Gastrocnemius medialis (tissue), 4 donors: ENCODE measurements around the gene OPCML. TPM values are rescaled to one million over a fixed set of nuclear protein-coding genes. Genes with fewer than 3 reads are reported as not detected.

ENCODE experiments used
- ATAC-seq, 2 donors: fragments of 150-250 bp; one replicate each; pipeline ENCODE4 v1.9.1; 2016
- DNase-seq, 2 donors: peaks; one replicate each; pipeline ENCODE4 v3.0.0-alpha.2; 2019
- H3K27ac ChIP-seq, 4 donors: fragments of 200-600 bp; sonication (generic); 1 replicate in 1 of 4; 2 replicates in 3 of 4; pipeline ENCODE4 v1.5.1; 2016 to 2018; ENCODE audit warnings: mild to moderate bottlenecking in 2 of 4, moderate library complexity in 1 of 4
- H3K27me3 ChIP-seq, 3 donors: fragments of 200-600 bp; sonication (generic) in 2 of 3; 1 replicate in 1 of 3; 2 replicates in 2 of 3; pipeline versions ENCODE4 v1.5.1 to v1.6.0; 2016 to 2019; ENCODE audit warnings: mild to moderate bottlenecking in 1 of 3, moderate library complexity in 1 of 3
- H3K36me3 ChIP-seq, 2 donors: fragments of 200-600 bp; sonication (generic) in 1 of 2; one replicate each; pipeline ENCODE4 v1.5.1; 2017 to 2018
- H3K4me1 ChIP-seq, 2 donors: fragments of 200-600 bp; sonication (generic) in 1 of 2; one replicate each; pipeline ENCODE4 v1.5.1; 2016 to 2017; ENCODE audit warnings: mild to moderate bottlenecking in 2 of 2
- H3K4me3 ChIP-seq, 4 donors: fragments of 200-600 bp; sonication (generic) in 3 of 4; 1 replicate in 1 of 4; 2 replicates in 3 of 4; pipeline ENCODE4 v1.5.1; 2016 to 2019; ENCODE audit warnings: mild to moderate bottlenecking in 2 of 4
- H3K9me3 ChIP-seq, 3 donors: fragments of 200-600 bp; sonication (generic) in 2 of 3; 1 replicate in 1 of 3; 2 replicates in 2 of 3; pipeline ENCODE4 v1.5.1; 2016 to 2019
- POLR2A ChIP-seq, 2 donors: fragments of 450-650 bp; IDR thresholded peaks; one replicate each; pipeline ENCODE4 v1.6.1; 2017; ENCODE audit warnings: antibody characterized with exemption in 2 of 2, mild to moderate bottlenecking in 2 of 2, moderate library complexity in 2 of 2
- in situ Hi-C, 4 donors: fragments of 200-750 bp; cut with MboI; loops; one replicate each; pipeline versions ENCODE4 v1.15.0 to v1.8.0; 2017; ENCODE audit warnings: low sequenced_read_pairs in 4 of 4
- intact Hi-C: fragments of 100-400 bp; cut with DNase I; formaldehyde crosslinking; loops from one replicate; pipeline ENCODE4 v1.15.1; 2023; ENCODE audit warnings: low total_unique reads
- total RNA-seq, 4 donors: library from RNA; depleted of rRNA; stranded (reverse); fragments of >200 nt; gene quantifications; one replicate each; pipeline versions ENCODE4 v1.1.0 to v1.2.3, GENCODE V29; 2016
- TF ChIP-seq, protein P1 (sequence below), 5 experiments: fragments of 450-650 bp in 3 of 5; fragments of 200-600 bp in 2 of 5; sonication (generic) in 2 of 5; IDR thresholded peaks in 4 of 5; conservative IDR thresholded peaks in 1 of 5; 1 replicate in 4 of 5; 2 replicates in 1 of 5; pipeline ENCODE4 v1.5.1; 2016 to 2019; ENCODE audit warnings: antibody characterized with exemption in 5 of 5, mild to moderate bottlenecking in 3 of 5, moderate library complexity in 3 of 5

OPCML gene
- total RNA-seq, 4 donors from 2014 or later = not detected

DNA sequence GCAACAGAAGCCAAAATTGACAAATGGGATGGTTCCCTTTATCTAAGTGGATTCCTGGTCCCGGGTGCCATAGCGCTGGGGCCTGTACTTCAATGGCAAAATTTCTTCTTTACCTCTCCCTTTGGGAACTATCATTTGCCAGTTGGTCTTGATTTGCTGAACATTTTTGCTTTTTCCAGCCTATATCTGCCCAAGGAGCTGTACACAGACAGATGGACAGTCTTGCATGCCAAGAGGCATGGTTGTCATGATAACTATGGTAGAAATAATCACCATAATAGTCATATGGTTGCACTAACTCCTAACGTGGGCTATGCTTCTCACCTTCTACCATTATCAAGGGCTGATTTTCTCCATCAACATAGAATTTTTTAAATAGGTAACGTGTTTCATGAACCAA, 1030.9 kb downstream of the OPCML start:
- intact Hi-C loops (no loop called here), in situ Hi-C loops (no loop called here)
- ATAC-seq = no peak
- Histone ChIP-seq H3K27ac (no peak overlapping the region), H3K4me3 (no peak overlapping the region), H3K36me3 (no peaks in the 10 kb centered on the region), H3K9me3 (no peaks in the 10 kb centered on the region), H3K4me1 (no peaks in the 10 kb centered on the region), H3K27me3 (no peaks in the 10 kb centered on the region)
- no peak for DNase-seq
- no peak for TF ChIP-seq POLR2A (IDR thresholded peaks at IDR 0.05)
- TF ChIP-seq, protein P1, sequence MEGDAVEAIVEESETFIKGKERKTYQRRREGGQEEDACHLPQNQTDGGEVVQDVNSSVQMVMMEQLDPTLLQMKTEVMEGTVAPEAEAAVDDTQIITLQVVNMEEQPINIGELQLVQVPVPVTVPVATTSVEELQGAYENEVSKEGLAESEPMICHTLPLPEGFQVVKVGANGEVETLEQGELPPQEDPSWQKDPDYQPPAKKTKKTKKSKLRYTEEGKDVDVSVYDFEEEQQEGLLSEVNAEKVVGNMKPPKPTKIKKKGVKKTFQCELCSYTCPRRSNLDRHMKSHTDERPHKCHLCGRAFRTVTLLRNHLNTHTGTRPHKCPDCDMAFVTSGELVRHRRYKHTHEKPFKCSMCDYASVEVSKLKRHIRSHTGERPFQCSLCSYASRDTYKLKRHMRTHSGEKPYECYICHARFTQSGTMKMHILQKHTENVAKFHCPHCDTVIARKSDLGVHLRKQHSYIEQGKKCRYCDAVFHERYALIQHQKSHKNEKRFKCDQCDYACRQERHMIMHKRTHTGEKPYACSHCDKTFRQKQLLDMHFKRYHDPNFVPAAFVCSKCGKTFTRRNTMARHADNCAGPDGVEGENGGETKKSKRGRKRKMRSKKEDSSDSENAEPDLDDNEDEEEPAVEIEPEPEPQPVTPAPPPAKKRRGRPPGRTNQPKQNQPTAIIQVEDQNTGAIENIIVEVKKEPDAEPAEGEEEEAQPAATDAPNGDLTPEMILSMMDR (IDR thresholded peaks at IDR 0.05 in 4 of 5, conservative IDR thresholded peaks at IDR 0.05 in 1 of 5) = no peak

DNA sequence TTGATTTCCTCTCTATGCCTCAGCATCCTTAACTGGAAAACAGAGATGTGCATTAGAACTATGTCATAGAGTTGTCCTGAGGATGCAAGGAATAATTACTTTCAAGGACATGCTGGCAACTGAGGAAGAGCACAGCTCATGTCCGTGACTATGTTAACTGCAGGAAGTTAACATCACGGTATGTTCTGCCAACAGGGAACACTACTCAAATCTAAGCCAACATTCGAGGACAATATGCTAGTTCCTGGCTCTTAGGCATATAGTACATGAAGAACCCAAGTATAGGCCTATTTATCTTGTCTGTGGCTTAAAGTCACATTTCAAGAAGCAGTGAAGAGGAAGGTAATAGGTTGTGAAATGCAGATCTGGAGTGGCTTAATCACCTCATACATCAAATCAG, 1032.6 kb downstream of the OPCML start:
- intact Hi-C loops (no loop called here), in situ Hi-C loops (no loop called here)
- Histone ChIP-seq H3K27ac (no peak overlapping the region), H3K4me1 (no peaks in the 10 kb centered on the region), H3K36me3 (no peaks in the 10 kb centered on the region), H3K27me3 (no peaks in the 10 kb centered on the region), H3K9me3 (no peaks in the 10 kb centered on the region), H3K4me3 (no peak overlapping the region)
- no peak for ATAC-seq
- DNase-seq = no peak
- no peak for TF ChIP-seq POLR2A (IDR thresholded peaks at IDR 0.05)
- TF ChIP-seq, protein P1 (IDR thresholded peaks at IDR 0.05 in 4 of 5, conservative IDR thresholded peaks at IDR 0.05 in 1 of 5) = no peak

DNA sequence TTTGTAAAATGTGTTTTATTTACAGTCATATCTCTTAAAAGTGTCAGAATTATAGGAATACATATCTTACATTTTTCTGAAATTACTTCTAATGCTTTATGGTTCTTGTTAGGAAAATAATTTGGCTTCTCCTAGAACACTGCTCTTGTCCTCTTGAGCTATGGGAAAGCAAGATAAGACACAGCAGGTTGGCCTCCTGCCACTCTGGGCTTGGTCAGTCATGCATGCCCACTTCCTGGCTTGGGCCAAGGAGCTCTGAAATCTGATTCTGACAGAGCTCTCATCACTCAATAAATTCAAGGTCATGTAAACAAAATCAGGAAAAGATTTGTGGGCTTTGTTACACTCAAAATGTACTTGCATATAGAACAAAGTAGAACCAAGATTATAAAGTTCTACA, 1036.0 kb downstream of the OPCML start:
- Histone ChIP-seq H3K27me3 (no peaks in the 10 kb centered on the region), H3K9me3 (no peaks in the 10 kb centered on the region), H3K4me3 (no peak overlapping the region), H3K27ac (no peak overlapping the region), H3K4me1 (no peaks in the 10 kb centered on the region), H3K36me3 (no peaks in the 10 kb centered on the region)
- ATAC-seq = no peak
- in situ Hi-C loops (no loop called here), intact Hi-C loops (no loop called here)
- TF ChIP-seq, protein P1 (IDR thresholded peaks at IDR 0.05 in 4 of 5, conservative IDR thresholded peaks at IDR 0.05 in 1 of 5) = no peak
- TF ChIP-seq POLR2A (IDR thresholded peaks at IDR 0.05) = no peak
- no peak for DNase-seq

DNA sequence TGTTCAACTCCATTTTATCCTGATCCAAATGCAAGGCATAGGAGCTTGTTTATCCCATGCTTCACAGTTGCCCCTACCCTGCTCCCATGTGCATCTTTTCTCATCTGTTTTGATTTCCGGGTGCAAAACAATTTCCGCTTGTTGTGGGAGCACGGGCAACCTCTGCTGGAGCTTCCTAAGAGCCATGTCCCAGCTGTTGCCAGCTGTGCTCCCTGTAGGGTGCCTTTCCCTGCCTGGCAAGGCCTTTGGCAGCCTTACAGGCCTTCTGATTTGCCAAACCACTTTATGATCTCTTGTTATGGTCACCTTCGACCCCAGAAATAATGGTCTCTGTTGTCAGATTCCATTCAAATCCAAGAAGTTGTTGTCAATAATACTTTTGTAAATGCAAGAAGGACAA, 1038.5 kb downstream of the OPCML start:
- Histone ChIP-seq H3K4me1 (no peaks in the 10 kb centered on the region), H3K9me3 (no peaks in the 10 kb centered on the region), H3K27me3 (no peaks in the 10 kb centered on the region), H3K36me3 (no peaks in the 10 kb centered on the region), H3K4me3 (no peak overlapping the region), H3K27ac (no peak overlapping the region)
- in situ Hi-C loops (no loop called here), intact Hi-C loops (no loop called here)
- DNase-seq (no peak), ATAC-seq (no peak)
- TF ChIP-seq, protein P1 (IDR thresholded peaks at IDR 0.05 in 4 of 5, conservative IDR thresholded peaks at IDR 0.05 in 1 of 5) = no peak
- no peak for TF ChIP-seq POLR2A (IDR thresholded peaks at IDR 0.05)

DNA sequence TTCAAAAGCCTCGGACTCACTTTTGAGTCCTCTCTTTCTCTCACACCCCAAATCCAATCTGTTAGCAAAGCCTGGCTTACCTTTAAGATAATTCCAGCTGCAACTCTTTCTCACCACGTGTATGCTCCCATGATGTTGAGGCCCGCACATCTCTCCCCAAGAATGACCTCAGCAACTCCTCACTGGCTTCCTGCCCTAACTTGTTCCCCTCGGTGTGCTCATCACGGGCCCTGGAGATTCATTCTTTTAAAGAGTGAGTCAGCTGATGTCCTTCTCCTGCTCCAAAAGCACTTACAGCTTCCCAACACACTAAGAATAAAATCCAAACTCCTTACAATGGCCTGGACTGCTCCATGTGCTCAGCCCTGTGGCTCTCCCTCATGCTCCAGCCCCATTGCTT, 1041.3 kb downstream of the OPCML start:
- in situ Hi-C loops (no loop called here), intact Hi-C loops (no loop called here)
- Histone ChIP-seq H3K36me3 (no peaks in the 10 kb centered on the region), H3K4me3 (no peak overlapping the region), H3K4me1 (no peaks in the 10 kb centered on the region), H3K9me3 (no peaks in the 10 kb centered on the region), H3K27me3 (no peaks in the 10 kb centered on the region), H3K27ac (no peak overlapping the region)
- no peak for ATAC-seq
- DNase-seq = no peak
- no peak for TF ChIP-seq POLR2A (IDR thresholded peaks at IDR 0.05)
- TF ChIP-seq, protein P1 (IDR thresholded peaks at IDR 0.05 in 4 of 5, conservative IDR thresholded peaks at IDR 0.05 in 1 of 5) = no peak
